Esophagus (tissue), 2 donors: ENCODE data around the gene DTWD1. TPM values are rescaled to one million over a fixed set of nuclear protein-coding genes. Genes with fewer than 3 reads are reported as not detected.
"Not testable (repeated sequence)": the region's sequence is repeated elsewhere in the genome, so short reads cannot be mapped to it uniquely, and the experiment has no call there.

Experiments
- H3K27ac ChIP-seq, 2 donors: one replicate each; pipeline ENCODE4 v1.5.1; 2013; ENCODE audit warnings: low read depth in 2 of 2, mild to moderate bottlenecking in 2 of 2, inconsistent platforms in 1 of 2, low read length in 1 of 2, moderate library complexity in 1 of 2
- H3K27me3 ChIP-seq, 2 donors: one replicate each; pipeline ENCODE4 v1.6.1; 2013; ENCODE audit warnings: low read length in 2 of 2, control low read depth in 1 of 2, mild to moderate bottlenecking in 1 of 2; ENCODE audit not compliant: insufficient read depth in 2 of 2, control insufficient read depth in 1 of 2
- H3K36me3 ChIP-seq, 2 donors: one replicate each; pipeline ENCODE4 v1.6.1; 2013; ENCODE audit warnings: low read length in 1 of 2; ENCODE audit not compliant: control insufficient read depth in 2 of 2, insufficient read depth in 2 of 2
- H3K4me1 ChIP-seq, 2 donors: one replicate each; pipeline ENCODE4 v1.6.1; 2013; ENCODE audit warnings: low read length in 1 of 2; ENCODE audit not compliant: control insufficient read depth in 2 of 2, insufficient read depth in 2 of 2
- H3K4me3 ChIP-seq, 2 donors: one replicate each; pipeline ENCODE4 v1.5.1; 2013; ENCODE audit warnings: low read length in 2 of 2, mild to moderate bottlenecking in 2 of 2, low read depth in 1 of 2, moderate library complexity in 1 of 2
- H3K9me3 ChIP-seq, 2 donors: one replicate each; pipeline ENCODE4 v1.6.1; 2013; ENCODE audit warnings: mild to moderate bottlenecking in 2 of 2, low read depth in 1 of 2, low read length in 1 of 2, moderate library complexity in 1 of 2; ENCODE audit not compliant: control insufficient read depth in 2 of 2, insufficient read depth in 1 of 2
- WGBS, 2 donors: extraction: QIAGEN DNeasy Blood & Tissue Kit; methylation state at CpG; one replicate each; pipeline ENCODE4 v1.1.7; 2013; 5-methylcytosine and 5-hydroxymethylcytosine counted together
- polyA plus RNA-seq, 2 donors: library from polyadenylated mRNA; stranded (reverse); fragments of 200-250 nt; gene quantifications; one replicate each; pipeline ENCODE4 v1.2.3, GENCODE V29; 2013
- donor health status: healthy with polysubstance abuse.
- donor health status: Bipolar disorder and iron deficiency.

The DTWD1 gene
- polyA plus RNA-seq, 2 donors, result 9.1 to 11.0 TPM

GRCh38 chr15:49644364-49644794 lies 23.5 kb downstream of the DTWD1 start:
- H3K4me1 ChIP-seq, result no peaks in the 10 kb centered on the region
- no peak overlapping the region for H3K27ac ChIP-seq
- H3K4me3 ChIP-seq, result no peak overlapping the region
- no peaks in the 10 kb centered on the region for H3K9me3 ChIP-seq
- no peaks in the 10 kb centered on the region for H3K27me3 ChIP-seq
- H3K36me3 ChIP-seq, result no peaks in the 10 kb centered on the region
- WGBS, 2 donors, result 99 to 100% methylated on average over 1 of the region's 1 CpG

GRCh38 chr15:49645277-49645676 lies 24.4 kb downstream of the DTWD1 start:
- Histone ChIP-seq H3K4me1 (no peaks in the 10 kb centered on the region), H3K9me3 (no peaks in the 10 kb centered on the region), H3K27me3 (no peaks in the 10 kb centered on the region), H3K4me3 (no peak overlapping the region), H3K36me3 (no peaks in the 10 kb centered on the region), H3K27ac (no peak overlapping the region)

DNA sequence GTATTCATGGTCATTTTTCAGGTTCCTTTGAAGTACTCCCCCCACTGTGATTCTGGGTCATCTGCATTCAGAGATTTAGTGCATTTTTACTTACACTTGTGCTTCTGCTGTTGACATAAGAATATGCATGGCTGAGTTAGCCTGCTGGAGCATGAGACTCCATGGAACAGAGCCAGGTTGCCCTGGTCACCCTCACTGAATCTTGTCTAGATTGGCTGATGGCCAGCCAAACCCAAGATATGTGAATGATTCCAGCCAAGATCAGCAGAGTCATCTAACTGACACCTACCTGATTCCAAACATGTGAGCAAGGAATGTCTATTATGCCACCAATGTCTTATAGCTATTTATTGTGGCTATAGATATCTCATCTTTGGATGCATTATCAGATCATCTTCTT lies 25.1 kb downstream of the DTWD1 start:
- Histone ChIP-seq H3K36me3 (no peaks in the 10 kb centered on the region), H3K4me3 (no peak overlapping the region), H3K9me3 (no peaks in the 10 kb centered on the region), H3K27me3 (no peaks in the 10 kb centered on the region), H3K27ac (no peak overlapping the region), H3K4me1 (no peaks in the 10 kb centered on the region)

DNA sequence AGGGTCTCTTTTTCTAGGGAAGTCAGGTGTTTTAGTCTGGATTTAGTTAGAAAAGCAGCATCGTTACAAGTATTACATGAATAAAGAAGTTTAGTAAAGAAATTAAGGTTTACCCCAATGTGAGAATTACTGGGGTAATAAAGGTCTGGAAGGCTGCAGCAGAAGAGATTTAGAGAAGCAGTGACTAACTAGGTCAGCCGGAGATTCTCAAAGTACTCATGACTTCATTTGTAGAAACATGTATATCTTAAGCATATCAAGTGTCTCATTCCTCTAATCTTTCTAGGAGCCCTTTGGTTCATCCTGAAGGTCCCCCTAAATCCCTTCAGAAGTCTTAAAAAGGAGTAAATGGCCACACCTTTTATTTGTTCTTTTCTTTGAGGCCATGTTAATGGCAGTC lies 26.0 kb downstream of the DTWD1 start:
- H3K9me3 ChIP-seq, result no peaks in the 10 kb centered on the region
- no peak overlapping the region for H3K4me3 ChIP-seq
- WGBS, 2 donors, result 89 to 94% methylated on average over 2 of the region's 2 CpGs
- H3K27ac ChIP-seq, result no peak overlapping the region
- H3K36me3 ChIP-seq, result no peaks in the 10 kb centered on the region
- no peaks in the 10 kb centered on the region for H3K27me3 ChIP-seq
- no peaks in the 10 kb centered on the region for H3K4me1 ChIP-seq

DNA sequence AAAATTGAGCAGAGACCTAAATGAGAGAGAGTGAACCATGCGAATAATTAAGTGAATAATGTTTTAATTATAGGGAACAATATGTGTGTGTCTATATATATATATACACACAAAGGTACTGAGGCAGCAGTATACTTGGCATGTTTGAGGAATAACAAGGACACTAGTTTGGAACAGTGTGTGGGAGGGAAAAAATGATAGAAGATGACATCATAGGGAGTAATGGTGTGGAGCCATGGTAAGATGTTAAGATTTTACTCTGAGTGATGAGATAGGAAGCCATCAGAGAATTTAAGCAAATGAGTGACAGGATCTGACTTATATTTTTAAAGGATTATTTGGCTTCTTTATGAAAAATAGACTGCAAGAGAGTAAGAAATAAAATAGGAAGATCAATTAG lies 29.1 kb downstream of the DTWD1 start:
- peaks cover 5 to 6% of the 10 kb centered on the region in 2 donors for H3K9me3 ChIP-seq
- 97 to 100% methylated on average over 1 of the region's 1 CpG for WGBS, 2 donors

DNA sequence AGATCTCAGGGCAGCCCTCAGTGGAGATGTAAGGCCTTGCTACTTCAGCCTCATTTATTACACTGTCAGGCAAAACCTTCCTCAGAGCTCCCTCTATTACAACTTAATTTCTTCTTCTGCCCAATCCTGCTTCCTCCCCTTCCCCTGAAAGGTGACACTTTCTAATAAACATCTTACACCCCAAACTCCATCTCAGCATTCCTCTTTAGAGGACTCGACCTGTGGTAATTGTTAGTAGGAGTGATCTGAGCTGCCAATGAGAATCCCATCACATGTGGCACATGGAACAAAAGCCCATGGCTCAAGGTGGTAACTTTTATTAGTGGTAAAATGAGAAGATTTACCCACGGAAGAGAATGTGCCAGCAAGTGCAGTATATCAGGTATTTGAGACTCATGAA lies 29.8 kb downstream of the DTWD1 start:
- Histone ChIP-seq H3K4me3 (no peak overlapping the region), H3K36me3 (no peaks in the 10 kb centered on the region), H3K4me1 (no peaks in the 10 kb centered on the region), H3K27ac (no peak overlapping the region), H3K27me3 (no peaks in the 10 kb centered on the region), H3K9me3 (peaks cover 5 to 6% of the 10 kb centered on the region in 2 donors)
- WGBS, 2 donors, result 65 to 76% methylated on average over 2 of the region's 2 CpGs

More for the DNA sequence above, 29.1 kb downstream of the DTWD1 start:
- Histone ChIP-seq H3K4me1 (no peaks in the 10 kb centered on the region), H3K4me3 (no peak overlapping the region), H3K36me3 (no peaks in the 10 kb centered on the region), H3K27me3 (no peaks in the 10 kb centered on the region), H3K27ac (no peak overlapping the region)

DNA sequence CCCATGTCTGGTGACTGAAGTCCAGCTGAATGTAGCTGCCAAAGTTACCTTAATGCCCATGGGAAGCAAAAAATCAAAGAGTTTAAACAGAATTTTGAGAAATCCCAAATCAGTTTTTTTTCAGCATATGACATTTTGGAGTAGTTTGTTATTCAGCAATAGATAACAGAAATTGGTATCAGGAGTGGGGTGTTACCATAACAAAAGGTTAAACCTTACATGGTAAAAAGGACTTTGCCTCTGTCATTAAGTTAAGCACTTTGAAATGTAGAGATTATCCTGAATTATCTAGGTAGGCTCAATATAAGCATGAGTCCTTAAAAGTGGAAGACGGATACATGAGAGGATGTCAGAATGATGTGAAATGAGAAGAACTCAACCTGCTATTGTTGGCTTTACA lies 32.1 kb downstream of the DTWD1 start:
- no peaks in the 10 kb centered on the region for H3K4me1 ChIP-seq
- H3K4me3 ChIP-seq, result no peak overlapping the region
- peaks cover 5 to 6% of the 10 kb centered on the region in 2 donors for H3K9me3 ChIP-seq
- no peak overlapping the region for H3K27ac ChIP-seq
- 92 to 97% methylated on average over 1 of the region's 1 CpG for WGBS, 2 donors
- H3K27me3 ChIP-seq, result no peaks in the 10 kb centered on the region
- no peaks in the 10 kb centered on the region for H3K36me3 ChIP-seq

GRCh38 chr15:49656734-49657133 lies 35.9 kb downstream of the DTWD1 start:
- no peaks in the 10 kb centered on the region for H3K36me3 ChIP-seq
- no peaks in the 10 kb centered on the region for H3K27me3 ChIP-seq
- H3K4me1 ChIP-seq, result no peaks in the 10 kb centered on the region
- 86 to 87% methylated on average over 1 of the region's 1 CpG for WGBS, 2 donors
- peaks cover 5 to 6% of the 10 kb centered on the region in 2 donors for H3K9me3 ChIP-seq
- no peak overlapping the region for H3K4me3 ChIP-seq
- no peak overlapping the region for H3K27ac ChIP-seq

DNA sequence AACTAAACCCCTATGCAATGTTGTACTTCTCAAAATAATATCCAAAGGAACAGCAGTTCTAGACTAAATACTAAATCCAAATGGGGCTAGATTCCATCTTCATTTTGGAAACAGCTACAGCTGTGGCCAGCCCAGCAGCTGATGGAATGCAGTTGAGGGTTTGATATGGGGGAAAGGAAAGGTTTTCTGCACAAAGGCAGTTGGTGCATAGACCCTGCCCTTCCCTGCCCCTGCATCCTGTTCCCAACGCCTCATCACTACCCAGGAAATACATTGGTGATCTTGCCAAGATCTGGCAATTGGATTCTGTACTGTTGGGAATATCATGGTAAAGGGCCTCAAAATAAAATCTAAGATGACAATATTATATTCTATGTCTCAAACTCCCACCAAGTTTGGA lies 43.9 kb downstream of the DTWD1 start:
- 64 to 83% methylated on average over 1 of the region's 1 CpG for WGBS, 2 donors
- H3K9me3 ChIP-seq, result no peaks in the 10 kb centered on the region
- no peaks in the 10 kb centered on the region for H3K36me3 ChIP-seq
- H3K27me3 ChIP-seq, result no peaks in the 10 kb centered on the region
- no peaks in the 10 kb centered on the region for H3K4me1 ChIP-seq
- no peak overlapping the region for H3K27ac ChIP-seq
- H3K4me3 ChIP-seq, result no peak overlapping the region

- not testable (repeated sequence) for H3K4me3 ChIP-seq, H3K4me1 ChIP-seq, H3K9me3 ChIP-seq, H3K27me3 ChIP-seq, H3K27ac ChIP-seq, H3K36me3 ChIP-seq
- WGBS, 2 donors, result 84 to 89% methylated on average over 3 of the region's 3 CpGs
Observed at GRCh38 chr15:49666486-49666885, 45.6 kb downstream of the DTWD1 start.
